Adrenal gland (tissue), 5 donors: Measurements from ENCODE around the gene HOXB2.

Experiments used
- POLR2A ChIP-seq, 2 donors: fragments of 450-650 bp; IDR thresholded peaks; one replicate each; pipeline ENCODE4 v1.6.1; 2017; ENCODE audit warnings: antibody characterized with exemption in 2 of 2, mild to moderate bottlenecking in 2 of 2, moderate library complexity in 1 of 2
- TF ChIP-seq, protein P1 (sequence below), 6 experiments: fragments of 450-650 bp in 4 of 6; fragments of 200-600 bp in 2 of 6; sonication (generic) in 1 of 6; IDR thresholded peaks; 1 replicate in 5 of 6; 2 replicates in 1 of 6; pipeline versions ENCODE4 v1.5.1 to v1.8.0; 2016 to 2021; ENCODE audit warnings: antibody characterized with exemption in 6 of 6, mild to moderate bottlenecking in 2 of 6, moderate library complexity in 1 of 6
- donor health status: DM: no; HTN: no; CAD: no.

DNA sequence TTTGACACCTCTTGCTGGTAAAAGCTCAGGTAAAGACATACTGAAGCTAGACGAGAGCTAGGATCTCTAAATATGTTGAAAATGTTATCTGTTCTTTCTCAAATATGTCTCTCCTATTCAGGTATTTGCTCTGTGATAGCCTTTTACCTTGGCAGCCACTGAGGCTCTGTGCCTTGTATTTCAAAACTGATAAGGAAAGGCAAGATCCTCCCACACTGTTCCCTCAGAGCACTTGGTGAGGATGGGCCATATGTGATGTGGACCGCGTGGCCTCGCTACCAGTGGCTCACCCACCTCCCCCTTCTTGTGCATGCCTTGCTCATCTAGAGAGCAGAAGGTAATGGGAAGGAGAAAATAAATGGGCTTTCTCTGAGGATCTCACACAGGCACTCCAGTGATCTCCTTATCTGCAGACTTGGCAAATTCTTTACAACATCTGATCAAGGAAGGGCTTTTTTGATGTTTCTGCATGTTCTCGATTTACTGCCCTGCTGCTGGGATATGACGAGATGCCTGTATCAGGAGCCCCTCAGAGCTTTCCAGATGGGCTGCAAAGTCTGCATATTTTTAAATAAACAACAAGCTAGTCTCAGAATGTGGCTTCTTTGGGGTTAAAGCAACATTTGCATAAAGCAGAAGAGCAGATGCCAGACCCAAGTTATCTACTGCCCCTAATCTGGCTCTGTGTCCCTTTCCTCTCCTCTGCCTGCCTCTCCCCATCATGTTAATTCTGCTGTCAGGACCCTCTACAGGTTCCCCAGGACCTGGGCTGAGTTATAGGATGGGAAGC is 31.0 kb downstream of the HOXB2 start:
- TF ChIP-seq, protein P1, sequence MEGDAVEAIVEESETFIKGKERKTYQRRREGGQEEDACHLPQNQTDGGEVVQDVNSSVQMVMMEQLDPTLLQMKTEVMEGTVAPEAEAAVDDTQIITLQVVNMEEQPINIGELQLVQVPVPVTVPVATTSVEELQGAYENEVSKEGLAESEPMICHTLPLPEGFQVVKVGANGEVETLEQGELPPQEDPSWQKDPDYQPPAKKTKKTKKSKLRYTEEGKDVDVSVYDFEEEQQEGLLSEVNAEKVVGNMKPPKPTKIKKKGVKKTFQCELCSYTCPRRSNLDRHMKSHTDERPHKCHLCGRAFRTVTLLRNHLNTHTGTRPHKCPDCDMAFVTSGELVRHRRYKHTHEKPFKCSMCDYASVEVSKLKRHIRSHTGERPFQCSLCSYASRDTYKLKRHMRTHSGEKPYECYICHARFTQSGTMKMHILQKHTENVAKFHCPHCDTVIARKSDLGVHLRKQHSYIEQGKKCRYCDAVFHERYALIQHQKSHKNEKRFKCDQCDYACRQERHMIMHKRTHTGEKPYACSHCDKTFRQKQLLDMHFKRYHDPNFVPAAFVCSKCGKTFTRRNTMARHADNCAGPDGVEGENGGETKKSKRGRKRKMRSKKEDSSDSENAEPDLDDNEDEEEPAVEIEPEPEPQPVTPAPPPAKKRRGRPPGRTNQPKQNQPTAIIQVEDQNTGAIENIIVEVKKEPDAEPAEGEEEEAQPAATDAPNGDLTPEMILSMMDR (IDR thresholded peaks at IDR 0.05): no peak
- no peak for TF ChIP-seq POLR2A (IDR thresholded peaks at IDR 0.05)
